IMR-90 (cell line): ENCODE results near the gene LRRC70. TPM values are rescaled to one million over a fixed set of nuclear protein-coding genes. Genes with fewer than 3 reads are reported as not detected.

Experiments
- ATAC-seq: fragments of 200-7000 bp; cut with Tn5 transposase; 2 replicates; pipeline ENCODE4 v1.9.1; 2020; ENCODE audit warnings: low read depth, mild to moderate bottlenecking, moderate library complexity
- BruUV-seq: library from RNA; stranded (reverse); fragments of 400-500 nt; replicated peaks from 2 replicates; lab custom pipeline; 2021; lab: Mats Ljungman, UMichigan
- CTCF ChIA-PET: fragments of 300-600 bp; formaldehyde crosslinking; extraction: SDS; loops from one replicate; lab custom pipeline; 2021; ENCODE audit warnings: antibody characterized with exemption; lab: Yijun Ruan, JAX
- POLR2A ChIA-PET: fragments of 300-600 bp; sonication (Branson Sonifier 250); formaldehyde crosslinking; loops from one replicate; lab custom pipeline; 2022; ENCODE audit warnings: antibody characterized with exemption; ENCODE audit not compliant: unreplicated experiment; lab: Charles Lee
- DNase-seq: peaks from one replicate; pipeline ENCODE4 v3.0.0; 2013
- H2AFZ ChIP-seq: replicated peaks from 2 replicates; pipeline ENCODE3; 2013; ENCODE audit warnings: low read length, mild to moderate bottlenecking; ENCODE audit not compliant: poor library complexity
- H2AK5ac ChIP-seq: 2 replicates; pipeline ENCODE4 v1.6.1; 2013; ENCODE audit warnings: low read depth, low read length, inconsistent platforms
- H2AK9ac ChIP-seq: replicated peaks from 2 replicates; pipeline ENCODE3; 2013; ENCODE audit warnings: mild to moderate bottlenecking, low read depth, low read length, moderate library complexity; ENCODE audit not compliant: poor library complexity
- H2BK120ac ChIP-seq: 2 replicates; pipeline ENCODE4 v1.6.1; 2013; ENCODE audit warnings: low read depth, low read length, inconsistent platforms
- H2BK15ac ChIP-seq: 3 replicates; pipeline ENCODE4 v1.6.1; 2013; ENCODE audit warnings: low read depth, low read length, inconsistent platforms
- H2BK20ac ChIP-seq: 2 replicates; pipeline ENCODE4 v1.6.1; 2013; ENCODE audit warnings: low read depth, mild to moderate bottlenecking, inconsistent platforms, low read length, moderate library complexity
- H2BK5ac ChIP-seq: 2 replicates; pipeline ENCODE4 v1.6.1; 2013; ENCODE audit warnings: mild to moderate bottlenecking, low read depth, low read length, inconsistent platforms; ENCODE audit not compliant: poor library complexity, severe bottlenecking
- H3K14ac ChIP-seq: replicated peaks from 2 replicates; pipeline ENCODE4 v1.6.1; 2013; ENCODE audit warnings: low read depth, low read length, inconsistent platforms
- H3K18ac ChIP-seq: 2 replicates; pipeline ENCODE4 v1.6.1; 2013; ENCODE audit warnings: low read depth, low read length, control low read depth
- H3K23ac ChIP-seq: 2 replicates; pipeline ENCODE4 v1.6.1; 2013; ENCODE audit warnings: low read depth, low read length, inconsistent platforms
- H3K27ac ChIP-seq: 2 replicates; pipeline ENCODE4 v1.5.1; 2013; ENCODE audit warnings: mild to moderate bottlenecking, control low read depth, low read length; ENCODE audit not compliant: insufficient read depth
- H3K27me3 ChIP-seq: 2 replicates; pipeline ENCODE4 v1.6.1; 2013; ENCODE audit warnings: low read length; ENCODE audit not compliant: control insufficient read depth, insufficient read depth
- H3K36me3 ChIP-seq: 2 replicates; pipeline ENCODE4 v1.6.1; 2013; ENCODE audit warnings: low read length, mixed read lengths; ENCODE audit not compliant: control insufficient read depth, insufficient read depth
- H3K4ac ChIP-seq: 2 replicates; pipeline ENCODE4 v1.6.1; 2013; ENCODE audit warnings: low read depth, low read length, inconsistent platforms
- H3K4me1 ChIP-seq: 2 replicates; pipeline ENCODE4 v1.6.1; 2013; ENCODE audit warnings: low read length, mixed read lengths; ENCODE audit not compliant: control insufficient read depth, insufficient read depth
- H3K4me2 ChIP-seq: 2 replicates; pipeline ENCODE4 v1.6.1; 2013; ENCODE audit warnings: low read depth, mild to moderate bottlenecking, control low read depth, low read length, moderate library complexity
- H3K4me3 ChIP-seq: 2 replicates; pipeline ENCODE4 v1.5.1; 2013; ENCODE audit warnings: low read depth, mild to moderate bottlenecking, control low read depth, low read length, moderate library complexity; ENCODE audit not compliant: insufficient read depth
- H3K56ac ChIP-seq: 2 replicates; pipeline ENCODE4 v1.6.1; 2013; ENCODE audit warnings: low read length, inconsistent platforms; ENCODE audit not compliant: insufficient read depth; ENCODE audit errors: extremely low read depth
- H3K79me1 ChIP-seq, 2 experiments: 2 replicates each; pipeline ENCODE4 v1.6.1; 2013; ENCODE audit warnings: low read length in 2 of 2, inconsistent platforms in 1 of 2, low read depth in 1 of 2
- H3K9ac ChIP-seq: 2 replicates; pipeline ENCODE4 v1.6.1; 2013; ENCODE audit warnings: low read depth, low read length, control low read depth
- H3K9me1 ChIP-seq: 2 replicates; pipeline ENCODE4 v1.6.1; 2013; ENCODE audit warnings: low read length, inconsistent platforms; ENCODE audit not compliant: insufficient read depth
- H3K9me3 ChIP-seq: 2 replicates; pipeline ENCODE4 v1.6.1; 2013; ENCODE audit warnings: low read length; ENCODE audit not compliant: control insufficient read depth, insufficient read depth
- H4K20me1 ChIP-seq: 2 replicates; pipeline ENCODE4 v1.6.1; 2013; ENCODE audit warnings: low read length, inconsistent platforms; ENCODE audit not compliant: insufficient read depth
- H4K5ac ChIP-seq: 2 replicates; pipeline ENCODE4 v1.6.1; 2013; ENCODE audit warnings: mild to moderate bottlenecking, low read depth, low read length, control low read depth
- H4K8ac ChIP-seq, 2 experiments: 2 replicates each; pipeline ENCODE4 v1.6.1; 2013; ENCODE audit warnings: low read depth in 2 of 2, low read length in 2 of 2, control low read depth in 1 of 2, inconsistent platforms in 1 of 2
- H4K91ac ChIP-seq: 2 replicates; pipeline ENCODE4 v1.6.1; 2013; ENCODE audit warnings: low read depth, low read length, inconsistent platforms; ENCODE audit not compliant: insufficient read depth
- BHLHE40 ChIP-seq: fragments of 150-350 bp; IDR thresholded peaks from 2 replicates; pipeline ENCODE4 v1.6.1; 2016; ENCODE audit warnings: mild to moderate bottlenecking, low read depth, low read length
- CEBPB ChIP-seq: IDR thresholded peaks from 2 replicates; pipeline ENCODE4 v1.6.1; 2012; ENCODE audit warnings: low read depth, low read length, improper control_type of control experiment
- CHD1 ChIP-seq: IDR thresholded peaks from 2 replicates; pipeline ENCODE4 v1.6.1; 2012; ENCODE audit warnings: low read depth, low read length, improper control_type of control experiment
- FOS ChIP-seq: fragments of 150-350 bp; IDR thresholded peaks from 2 replicates; pipeline ENCODE4 v1.6.1; 2016; ENCODE audit warnings: low read depth, low read length
- MAFK ChIP-seq: IDR thresholded peaks from 2 replicates; pipeline ENCODE4 v1.6.1; 2012; ENCODE audit warnings: low read depth, low read length, improper control_type of control experiment
- MAZ ChIP-seq: IDR thresholded peaks from 2 replicates; pipeline ENCODE4 v1.6.1; 2012; ENCODE audit warnings: low read depth, mild to moderate bottlenecking, low read length, improper control_type of control experiment, moderate library complexity, borderline replicate concordance
- MXI1 ChIP-seq: IDR thresholded peaks from 2 replicates; pipeline ENCODE4 v1.6.1; 2012; ENCODE audit warnings: low read depth, mild to moderate bottlenecking, low read length, moderate library complexity, borderline replicate concordance
- NFE2L2 ChIP-seq: fragments of 150-350 bp; IDR thresholded peaks from 2 replicates; pipeline ENCODE4 v1.6.1; 2016; ENCODE audit warnings: low read depth, mild to moderate bottlenecking, low read length
- POLR2A ChIP-seq: IDR thresholded peaks from 2 replicates; pipeline ENCODE4 v1.6.1; 2012; ENCODE audit warnings: mild to moderate bottlenecking, low read depth, low read length
- RAD21 ChIP-seq: IDR thresholded peaks from 2 replicates; pipeline ENCODE4 v1.6.1; 2012; ENCODE audit warnings: low read length, improper control_type of control experiment
- RCOR1 ChIP-seq: IDR thresholded peaks from 2 replicates; pipeline ENCODE4 v1.6.1; 2012; ENCODE audit warnings: mild to moderate bottlenecking, low read length, improper control_type of control experiment; ENCODE audit not compliant: insufficient replicate concordance
- RFX5 ChIP-seq: IDR thresholded peaks from 2 replicates; pipeline ENCODE4 v1.8.0; 2012; ENCODE audit warnings: low read depth, mild to moderate bottlenecking, low read length, moderate library complexity
- SMC3 ChIP-seq: fragments of 150-350 bp; IDR thresholded peaks from 2 replicates; pipeline ENCODE4 v1.6.1; 2016; ENCODE audit warnings: low read depth, mild to moderate bottlenecking, antibody characterized with exemption, low read length, moderate library complexity
- USF2 ChIP-seq: fragments of 150-350 bp; IDR thresholded peaks from 2 replicates; pipeline ENCODE4 v1.6.1; 2017; ENCODE audit warnings: mild to moderate bottlenecking, antibody characterized with exemption, low read length, low read depth
- WGBS, 2 experiments: methylation state at CpG; one replicate each; pipeline versions ENCODE4 v1.1.5 to v1.1.7; 2013; ENCODE audit warnings: missing lambda C conversion rate in 2 of 2; ENCODE audit not compliant: insufficient read length in 1 of 2; ENCODE audit errors: extremely low coverage in 2 of 2; 5-methylcytosine and 5-hydroxymethylcytosine counted together
- dilution Hi-C: fragments of 300-500 bp; cut with HindIII; formaldehyde crosslinking; loops from one replicate; pipeline ENCODE4 v1.14.3; 2018; ENCODE audit warnings: low sequenced_read_pairs; ENCODE audit not compliant: unreplicated experiment
- in situ Hi-C: fragments of 300-500 bp; cut with MboI; formaldehyde crosslinking; loops from 3 replicates; pipeline ENCODE4 v1.14.3; 2019; ENCODE audit warnings: low sequenced_read_pairs, inconsistent platforms, mixed read lengths
- intact Hi-C: fragments of 100-400 bp; cut with micrococcal nuclease; formaldehyde crosslinking; loops from 2 replicates; pipeline ENCODE4 v1.10.0; 2022
- polyA plus RNA-seq, 3 experiments: library from polyadenylated mRNA; depleted of rRNA; stranded (reverse); fragments of >200 nt; gene quantifications; 2 replicates each; pipeline ENCODE4 v1.2.3, GENCODE V29; 2012; ENCODE audit warnings: low replicate concordance in 1 of 3
- total RNA-seq: library from RNA; depleted of rRNA; stranded (reverse); fragments of >200 nt; gene quantifications from 2 replicates; pipeline ENCODE4 v1.2.3, GENCODE V29; 2012
- TF ChIP-seq, protein P1 (sequence below): conservative IDR thresholded peaks from 2 replicates; pipeline ENCODE4 v1.5.1; 2012; ENCODE audit warnings: mild to moderate bottlenecking, low read depth, low read length, improper control_type of control experiment
- TF ChIP-seq, protein P2 (sequence below): fragments of 150-350 bp; IDR thresholded peaks from 2 replicates; pipeline ENCODE4 v1.6.1; 2016; ENCODE audit warnings: low read depth, mild to moderate bottlenecking, low read length, moderate library complexity, borderline replicate concordance

Gene LRRC70
- total and polyA plus RNA-seq, 2 of the 4 experiments (the other 2 are of a cell fraction), result 0.19 to 0.36 TPM

GRCh38 chr5:62600560-62601252 lies 22.1 kb downstream of the LRRC70 start:
- Histone ChIP-seq H4K20me1 (no peaks in the 10 kb centered on the region), H3K79me1 (no peaks in the 10 kb centered on the region), H4K91ac (no peak overlapping the region), H4K5ac (no peak overlapping the region), H3K27ac (no peak overlapping the region), H3K9me3 (no peaks in the 10 kb centered on the region), H3K4ac (no peak overlapping the region), H3K36me3 (peaks cover 4% of the 10 kb centered on the region), H3K18ac (no peak overlapping the region), H3K23ac (no peak overlapping the region), H2BK120ac (no peak overlapping the region), H4K8ac (no peak overlapping the region), H2AK5ac (no peak overlapping the region), H3K9ac (no peak overlapping the region), H2AK9ac (no peak overlapping the region), H3K4me2 (no peak overlapping the region), H3K27me3 (no peaks in the 10 kb centered on the region), H2BK15ac (no peak overlapping the region), H3K14ac (no peak overlapping the region), H3K4me1 (no peaks in the 10 kb centered on the region), H3K9me1 (0 out of 2 replicates have a peak, but pooled peaks cover 4% of the 10 kb centered on the region), H2BK20ac (no peak overlapping the region), H2AFZ (no peak overlapping the region), H3K56ac (no peak overlapping the region), H3K4me3 (no peak overlapping the region), H2BK5ac (no peak overlapping the region)
- in situ Hi-C loops, result no loop called here
- ChIA-PET POLR2A (no interaction called here), CTCF (no interaction called here)
- no peak for TF ChIP-seq MAFK
- no peak for TF ChIP-seq RAD21
- no peak for TF ChIP-seq RCOR1
- no peak for TF ChIP-seq NFE2L2
- TF ChIP-seq, protein P1, sequence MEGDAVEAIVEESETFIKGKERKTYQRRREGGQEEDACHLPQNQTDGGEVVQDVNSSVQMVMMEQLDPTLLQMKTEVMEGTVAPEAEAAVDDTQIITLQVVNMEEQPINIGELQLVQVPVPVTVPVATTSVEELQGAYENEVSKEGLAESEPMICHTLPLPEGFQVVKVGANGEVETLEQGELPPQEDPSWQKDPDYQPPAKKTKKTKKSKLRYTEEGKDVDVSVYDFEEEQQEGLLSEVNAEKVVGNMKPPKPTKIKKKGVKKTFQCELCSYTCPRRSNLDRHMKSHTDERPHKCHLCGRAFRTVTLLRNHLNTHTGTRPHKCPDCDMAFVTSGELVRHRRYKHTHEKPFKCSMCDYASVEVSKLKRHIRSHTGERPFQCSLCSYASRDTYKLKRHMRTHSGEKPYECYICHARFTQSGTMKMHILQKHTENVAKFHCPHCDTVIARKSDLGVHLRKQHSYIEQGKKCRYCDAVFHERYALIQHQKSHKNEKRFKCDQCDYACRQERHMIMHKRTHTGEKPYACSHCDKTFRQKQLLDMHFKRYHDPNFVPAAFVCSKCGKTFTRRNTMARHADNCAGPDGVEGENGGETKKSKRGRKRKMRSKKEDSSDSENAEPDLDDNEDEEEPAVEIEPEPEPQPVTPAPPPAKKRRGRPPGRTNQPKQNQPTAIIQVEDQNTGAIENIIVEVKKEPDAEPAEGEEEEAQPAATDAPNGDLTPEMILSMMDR, result no peak
- no peak for TF ChIP-seq CEBPB
- no peak for TF ChIP-seq SMC3
- TF ChIP-seq MAZ, result no peak
- TF ChIP-seq USF2, result no peak
- TF ChIP-seq MXI1, result no peak
- no peak for TF ChIP-seq FOS
- TF ChIP-seq, protein P2, sequence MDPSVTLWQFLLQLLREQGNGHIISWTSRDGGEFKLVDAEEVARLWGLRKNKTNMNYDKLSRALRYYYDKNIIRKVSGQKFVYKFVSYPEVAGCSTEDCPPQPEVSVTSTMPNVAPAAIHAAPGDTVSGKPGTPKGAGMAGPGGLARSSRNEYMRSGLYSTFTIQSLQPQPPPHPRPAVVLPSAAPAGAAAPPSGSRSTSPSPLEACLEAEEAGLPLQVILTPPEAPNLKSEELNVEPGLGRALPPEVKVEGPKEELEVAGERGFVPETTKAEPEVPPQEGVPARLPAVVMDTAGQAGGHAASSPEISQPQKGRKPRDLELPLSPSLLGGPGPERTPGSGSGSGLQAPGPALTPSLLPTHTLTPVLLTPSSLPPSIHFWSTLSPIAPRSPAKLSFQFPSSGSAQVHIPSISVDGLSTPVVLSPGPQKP, result no peak
- no peak for TF ChIP-seq CHD1
- no peak for TF ChIP-seq BHLHE40
- no peak for TF ChIP-seq RFX5
- no peak for TF ChIP-seq POLR2A
- dilution Hi-C loops, result no loop called here
- no CpG with 5 or more reads among the region's 3 CpGs for WGBS, 2 experiments
- DNase-seq, result no peak
- intact Hi-C loops, result no loop called here
- no TSS peak for BruUV-seq
- ATAC-seq, result no peak
